Ovary (tissue), 3 donors: ENCODE results near the gene SDHAF1.

Experiments used
- CTCF ChIP-seq, 3 donors: fragments of 450-650 bp in 2 of 3; fragments of 200-600 bp in 1 of 3; IDR thresholded peaks; one replicate each; pipeline versions ENCODE4 v1.5.1 to v1.8.0; 2016 to 2022; ENCODE audit warnings: antibody characterized with exemption in 3 of 3, mild to moderate bottlenecking in 1 of 3
- EP300 ChIP-seq: sonication (generic); formaldehyde crosslinking; IDR thresholded peaks from one replicate; pipeline ENCODE4 v1.6.1; 2017; ENCODE audit warnings: antibody characterized with exemption
- POLR2A ChIP-seq: fragments of 450-650 bp; IDR thresholded peaks from one replicate; pipeline ENCODE4 v1.6.1; 2017; ENCODE audit warnings: antibody characterized with exemption, mild to moderate bottlenecking, moderate library complexity
- donor health status: DM: no; HTN: no; CAD: no.

GRCh38 chr19:35966771-35967170 is 28.2 kb upstream of the SDHAF1 start:
- no peak for TF ChIP-seq CTCF (IDR thresholded peaks at IDR 0.05)
- TF ChIP-seq POLR2A, result no peak
- TF ChIP-seq EP300, result no peak
